Left ventricle myocardium superior (tissue), 1 donor: ENCODE measurements around the gene PIGL. TPM values are rescaled to one million over a fixed set of nuclear protein-coding genes. Genes with fewer than 3 reads are reported as not detected.
A peak's percentile ranks its signal among the peaks of the same experiment; 100 is the strongest.
"Not testable (repeated sequence)": the region's sequence is repeated elsewhere in the genome, so short reads cannot be mapped to it uniquely, and the experiment has no call there.

Source experiments
- ATAC-seq: fragments of 200-7000 bp; cut with Tn5 transposase; one replicate; pipeline ENCODE4 v1.9.1; 2020; ENCODE audit warnings: mild to moderate bottlenecking, moderate library complexity
- DNase-seq: peaks from one replicate; pipeline ENCODE4 v3.0.0-alpha.2; 2020
- intact Hi-C: fragments of 100-400 bp; cut with micrococcal nuclease; formaldehyde crosslinking; loops from one replicate; pipeline ENCODE4 v1.11.0; 2022
- long read RNA-seq: library from polyadenylated mRNA; unstranded; transcript quantifications from one replicate; pipeline ENCODE4 v2.0.0, GENCODE V29; 2021
- total RNA-seq: library from RNA; stranded (reverse); fragmentation: NEBNext Ultra II Directional; extraction: Animal tissue kit (Norgen Biotek cat#: 25700); gene quantifications from one replicate; pipeline ENCODE4 v1.2.1, GENCODE V29; 2021
- donor health status: DM: no; HTN: yes; CAD: no; lungs with severe emphysema.

Gene PIGL
- 6.3 TPM for total RNA-seq
- long read RNA-seq, partial matches to known transcripts: 2 of 5 reads
- long read RNA-seq, other reads (novel, unspliced or antisense): 2 of 5 reads

DNA sequence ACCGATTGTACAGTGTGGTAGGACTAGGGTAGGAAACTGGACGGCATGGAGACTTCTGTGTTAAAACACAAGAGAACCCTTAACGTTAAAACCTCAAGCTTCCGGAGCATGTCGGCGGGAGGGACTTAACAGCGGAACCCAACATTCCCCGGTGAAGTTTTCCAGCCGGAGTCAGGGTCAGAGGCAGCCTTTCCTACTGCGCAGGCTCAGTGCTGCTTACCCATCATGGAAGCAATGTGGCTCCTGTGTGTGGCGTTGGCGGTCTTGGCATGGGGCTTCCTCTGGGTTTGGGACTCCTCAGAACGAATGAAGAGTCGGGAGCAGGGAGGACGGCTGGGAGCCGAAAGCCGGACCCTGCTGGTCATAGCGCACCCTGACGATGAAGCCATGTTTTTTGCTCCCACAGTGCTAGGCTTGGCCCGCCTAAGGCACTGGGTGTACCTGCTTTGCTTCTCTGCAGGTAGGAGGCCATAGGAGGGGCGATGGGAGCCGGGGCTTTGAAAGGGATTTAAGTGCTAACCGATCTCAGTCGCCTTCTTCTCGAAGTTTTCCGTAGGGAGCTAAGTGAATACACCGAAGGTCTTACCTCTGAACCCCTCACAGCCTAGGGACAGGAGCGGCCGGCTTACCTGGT lies at the start of gene PIGL:
Gene PIGL (plus strand): TSS at position 209 of the 634 bp plus-strand sequence. CDS start 17 bp downstream, at position 226.
- intact Hi-C loops: no loop called here

DNA sequence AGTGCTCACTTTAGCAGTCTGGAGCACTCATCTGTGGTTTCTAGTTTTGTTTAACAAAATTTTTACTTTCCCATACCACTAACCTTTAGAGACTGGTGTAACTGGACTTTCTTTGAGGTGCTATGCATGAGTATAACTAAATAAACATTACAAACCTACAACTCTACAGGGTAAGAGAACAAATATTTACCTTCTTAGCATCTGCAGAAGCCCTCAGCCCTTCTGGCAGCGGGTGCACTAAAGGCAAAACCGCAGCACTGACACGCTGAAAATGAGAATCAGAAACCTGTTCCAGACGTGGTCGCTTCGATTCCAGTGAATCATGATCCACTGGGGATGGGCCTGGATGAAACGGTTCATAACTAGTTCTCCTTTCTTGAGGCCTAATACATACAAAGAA lies 45.4 kb upstream of the PIGL start:
- no peak for DNase-seq
- intact Hi-C loops: no loop called here
- ATAC-seq: no peak

More for the DNA sequence above, at the start of gene PIGL:
- ATAC-seq: peak; percentile 73
- DNase-seq: peak; percentile 87

DNA sequence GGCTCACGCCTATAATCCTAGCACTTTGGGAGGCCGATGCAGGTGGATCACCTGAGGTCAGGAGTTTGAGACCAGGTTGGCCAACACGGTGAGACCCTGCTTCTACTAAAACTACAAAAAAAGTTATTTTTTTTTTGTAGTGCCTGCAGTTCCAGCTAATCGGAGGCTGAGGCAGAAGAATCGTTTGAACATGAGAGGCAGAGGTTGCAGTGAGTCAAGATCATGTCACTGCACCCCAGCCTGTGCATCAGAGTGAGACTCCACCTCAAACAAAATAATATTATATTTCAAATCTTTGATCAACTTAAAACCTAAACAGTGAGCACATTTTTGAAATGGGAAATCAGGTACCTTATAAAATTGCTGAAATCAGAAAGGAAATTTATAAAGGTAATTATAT lies 38.2 kb upstream of the PIGL start:
- intact Hi-C loops: no loop called here
- no peak for ATAC-seq
- DNase-seq: no peak

DNA sequence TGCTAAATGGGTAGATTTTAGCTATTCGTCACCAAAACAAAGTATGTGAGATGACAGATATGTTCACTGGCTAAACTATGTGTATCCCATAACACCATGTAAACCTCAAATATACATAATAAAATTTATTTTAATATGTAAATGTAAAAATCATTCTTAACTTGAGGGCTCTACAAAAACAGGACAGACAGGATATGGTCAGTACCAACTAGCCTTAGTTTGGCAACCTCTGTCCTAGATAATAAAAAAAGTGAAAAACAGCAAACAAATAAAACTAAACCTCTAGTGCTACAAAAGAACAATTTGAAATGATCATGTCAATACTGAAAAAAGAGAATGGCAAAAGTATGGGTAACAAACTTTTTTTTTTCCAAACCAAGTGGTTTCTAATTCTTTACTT lies 35.4 kb upstream of the PIGL start:
- ATAC-seq (no peak), DNase-seq (no peak)
- intact Hi-C loops: no loop called here

DNA sequence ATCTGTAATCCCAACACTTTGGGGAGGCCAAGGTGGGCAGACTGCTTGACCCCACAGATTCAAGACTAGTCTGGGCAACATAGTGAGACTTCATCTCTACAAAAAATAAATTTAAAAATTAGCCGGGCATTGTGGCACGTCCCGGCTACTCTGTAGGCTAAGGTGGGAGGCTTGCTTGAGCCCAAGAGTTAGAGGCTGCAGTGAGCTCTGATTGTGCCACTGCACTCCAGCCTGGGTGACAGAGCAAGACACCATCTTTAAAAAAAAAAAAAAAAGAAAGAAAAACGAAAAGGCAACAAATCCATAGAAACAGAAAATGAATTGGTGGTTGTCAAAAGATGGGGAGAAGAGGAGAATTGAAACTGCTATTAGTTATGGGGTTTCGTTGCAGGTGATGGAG lies 29.4 kb upstream of the PIGL start:
- no peak for ATAC-seq
- intact Hi-C loops: no loop called here
- no peak for DNase-seq

DNA sequence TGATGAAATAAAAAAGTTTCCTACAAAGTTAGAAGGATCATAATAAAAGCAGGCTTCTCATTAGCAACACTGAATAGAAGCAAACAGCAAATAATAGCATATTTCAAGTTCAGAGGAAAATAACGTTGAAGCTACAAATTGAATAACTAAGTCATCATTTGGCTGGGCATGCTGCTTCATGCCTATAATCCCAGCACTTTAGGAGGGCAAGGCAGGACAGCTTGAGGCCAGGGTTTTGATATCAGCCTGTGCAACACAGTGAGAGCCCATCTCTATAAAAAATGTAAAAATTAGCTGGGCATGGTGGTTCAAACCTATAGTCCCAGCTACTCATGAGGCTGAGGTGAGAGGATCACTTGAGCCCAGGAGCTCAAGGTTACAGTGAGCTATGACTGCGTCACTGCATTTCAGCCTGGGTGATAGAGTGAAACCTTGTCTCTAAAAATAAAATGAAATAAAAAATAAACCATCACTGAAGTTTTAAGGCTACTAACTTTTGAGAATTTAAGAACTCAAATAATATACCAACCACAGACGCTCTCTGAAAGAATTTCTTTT lies 27.1 kb upstream of the PIGL start:
- ATAC-seq (peak; percentile 76), DNase-seq (no peak)
- intact Hi-C loops: no loop called here

DNA sequence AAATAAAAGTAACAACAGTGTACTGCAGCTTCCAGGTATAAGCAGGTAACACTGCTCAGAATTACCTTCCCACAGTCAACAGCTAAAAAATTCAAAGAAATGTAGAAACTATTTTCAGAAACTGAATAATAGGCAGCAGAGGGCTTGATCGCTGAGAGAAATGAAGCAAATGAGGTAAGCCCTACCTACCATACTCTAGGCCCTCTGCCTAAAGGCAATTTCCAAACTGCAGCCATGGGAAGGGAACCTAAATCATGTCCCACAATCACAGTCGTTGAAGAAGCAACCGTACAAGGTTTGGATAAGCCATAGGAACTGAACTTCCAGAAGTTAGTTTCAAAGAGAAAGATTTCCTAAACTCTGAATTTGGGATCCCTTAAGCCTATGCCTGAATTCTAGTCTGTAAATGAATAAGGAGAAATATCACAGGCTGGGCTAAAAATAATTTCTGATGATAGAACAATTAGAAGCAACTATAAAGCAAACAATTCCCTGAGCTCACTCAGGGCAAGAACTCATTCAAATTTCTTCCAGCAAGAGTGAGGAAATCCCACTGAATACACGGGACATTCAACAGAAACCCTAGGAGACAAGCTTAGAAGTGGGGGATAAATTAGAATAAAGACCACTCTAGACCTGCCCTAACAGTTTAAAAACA lies 26.2 kb upstream of the PIGL start:
- intact Hi-C loops: no loop called here
- ATAC-seq: peak; percentile 53
- DNase-seq: no peak

DNA sequence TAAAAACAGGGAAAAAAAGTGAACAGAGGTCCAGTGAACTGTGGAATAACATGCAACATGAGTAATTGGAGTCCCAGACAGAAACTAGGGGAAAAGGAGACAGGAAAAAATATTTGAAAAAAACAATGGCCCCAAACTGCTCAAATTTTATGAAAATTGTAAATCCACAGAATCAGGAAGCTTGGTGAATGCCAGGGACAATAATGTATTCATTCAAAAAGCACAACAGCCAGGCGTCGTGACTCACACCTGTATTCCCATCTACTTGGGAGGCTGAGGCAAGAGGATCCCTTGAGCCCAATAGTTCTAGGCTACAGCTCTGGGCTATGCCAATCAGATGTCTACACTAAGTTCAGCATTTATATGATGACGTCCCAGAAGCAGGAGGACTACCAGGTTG lies 25.4 kb upstream of the PIGL start:
- intact Hi-C loops: no loop called here
- ATAC-seq (no peak), DNase-seq (no peak)

DNA sequence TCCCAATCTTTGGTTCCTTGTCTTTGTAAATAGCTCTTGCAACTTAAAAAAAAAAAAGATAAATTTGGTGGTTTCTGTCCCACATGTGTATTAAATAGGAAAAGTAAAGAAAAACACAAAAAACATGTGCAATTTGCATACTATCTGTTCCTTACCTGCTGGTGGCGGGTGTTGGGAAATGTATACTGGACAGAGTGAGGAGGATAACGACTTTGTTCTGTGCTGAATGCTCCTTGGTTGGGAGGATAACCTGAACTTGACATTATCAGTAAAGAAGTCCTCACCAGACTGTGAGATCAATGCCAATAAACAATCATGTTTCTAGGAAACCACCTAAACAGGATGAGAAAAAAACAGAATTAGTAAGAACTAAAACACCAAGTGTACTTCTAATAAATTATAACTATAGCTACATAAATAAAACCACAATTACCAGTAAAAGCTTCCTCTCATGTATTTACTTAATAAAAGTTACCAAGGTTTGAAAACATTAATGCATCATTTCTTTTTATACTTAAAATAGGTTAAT lies 22.6 kb upstream of the PIGL start:
- DNase-seq, ATAC-seq, intact Hi-C loops: not testable (repeated sequence)

DNA sequence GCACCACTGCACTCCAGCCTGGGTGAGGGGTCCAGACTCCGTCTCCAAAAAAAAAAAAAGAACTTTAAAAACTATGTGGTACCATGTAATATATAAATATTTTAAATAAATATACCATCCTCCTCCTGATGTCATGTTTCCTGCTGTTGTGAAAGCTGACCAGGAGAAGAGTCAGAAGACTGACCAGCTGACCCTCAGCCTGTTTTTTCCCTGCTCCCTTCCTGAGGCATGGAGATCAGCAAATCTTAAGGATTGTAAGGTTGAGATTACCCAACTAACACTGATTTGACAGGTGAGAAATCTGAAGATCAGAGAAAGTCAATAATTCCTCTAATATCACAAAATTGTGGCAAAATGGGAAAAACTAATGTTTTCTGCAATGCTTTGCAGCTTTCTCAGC lies 19.7 kb upstream of the PIGL start:
- DNase-seq (no peak), ATAC-seq (no peak)
- intact Hi-C loops: no loop called here

DNA sequence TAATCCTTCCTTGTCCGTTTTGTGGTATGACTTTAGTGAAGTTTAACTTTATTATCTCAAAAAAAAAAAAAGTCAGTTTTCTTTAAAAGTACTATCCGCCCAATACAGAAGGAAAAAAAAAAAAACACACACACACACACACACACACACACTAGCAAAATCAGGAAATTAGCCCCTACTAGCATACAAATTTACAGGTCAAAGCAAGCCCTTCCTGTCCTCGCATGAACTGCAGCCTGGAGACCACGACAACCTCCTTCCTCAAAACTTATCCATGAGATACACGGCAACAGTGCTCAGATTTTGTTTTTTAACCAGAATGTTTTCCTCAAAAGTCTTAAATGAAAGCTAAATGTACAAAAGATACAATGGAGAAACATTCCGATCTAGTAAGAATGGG lies 17.9 kb upstream of the PIGL start:
- ATAC-seq (peak; percentile 28), DNase-seq (no peak)
- intact Hi-C loops: no loop called here

DNA sequence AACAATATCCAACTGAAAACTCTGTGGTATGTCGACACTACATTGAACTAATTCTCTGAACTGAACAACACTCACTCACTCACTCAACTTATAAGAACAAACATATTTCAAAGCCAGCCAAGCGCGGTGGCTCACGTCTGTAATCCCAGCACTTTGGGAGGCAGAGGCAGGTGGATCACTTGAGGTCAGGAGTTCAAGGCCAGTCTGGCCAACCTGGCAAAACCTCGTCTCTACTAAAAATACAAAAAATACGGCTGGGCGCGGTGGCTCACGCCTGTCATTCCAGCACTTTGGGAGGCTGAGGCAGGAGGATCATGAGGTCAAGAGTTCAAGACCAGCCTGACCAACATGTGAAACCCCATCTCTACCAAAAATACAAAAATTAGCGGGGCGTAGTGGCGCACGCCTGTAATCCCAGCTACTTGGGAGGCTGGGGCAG lies 15.3 kb upstream of the PIGL start:
- DNase-seq, intact Hi-C loops, ATAC-seq: not testable (repeated sequence)

DNA sequence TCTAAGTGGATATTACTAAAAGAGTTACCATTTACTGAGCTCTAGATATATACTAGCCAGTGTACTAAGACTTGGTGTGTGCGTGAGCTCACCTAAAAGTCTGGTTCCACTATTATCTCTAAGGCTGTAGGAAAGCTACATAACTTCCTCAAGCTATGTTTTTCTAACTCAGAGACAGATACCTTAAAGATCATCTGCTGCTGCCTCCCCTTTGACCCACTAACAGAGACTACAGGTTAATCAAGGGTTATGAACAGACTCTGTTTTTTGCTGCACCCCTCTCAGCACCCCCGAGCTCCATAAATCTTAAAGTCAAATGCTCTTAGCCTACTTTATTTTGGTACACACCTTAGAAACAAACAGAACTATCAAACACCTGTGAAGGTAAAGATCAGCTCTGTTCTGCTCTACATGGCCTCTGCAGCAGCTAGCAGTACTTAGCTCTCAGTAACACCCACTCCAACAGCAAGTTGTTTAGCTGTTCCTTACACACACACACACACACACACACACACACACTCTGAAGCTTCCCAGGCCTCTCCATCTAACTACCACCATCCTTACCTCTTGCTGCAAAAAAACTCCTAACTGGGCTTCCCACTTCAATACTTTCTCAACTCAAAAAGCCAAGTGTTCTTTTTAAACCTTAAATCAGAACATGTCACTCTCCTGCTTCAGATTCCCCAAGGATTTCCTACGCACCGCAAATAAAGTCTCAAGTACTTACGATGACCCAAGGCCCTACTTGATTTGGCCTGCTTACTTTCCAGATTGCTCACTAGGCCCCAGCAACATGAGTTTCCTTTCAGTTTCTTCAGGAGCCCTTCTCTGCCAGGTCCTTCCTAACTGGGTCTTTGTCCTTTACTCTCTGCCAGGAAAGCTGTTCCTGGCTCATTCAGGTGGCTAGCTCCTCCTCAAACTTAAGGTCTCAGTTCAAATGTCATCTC lies 14.2 kb upstream of the PIGL start:
- peak; percentile 26 for ATAC-seq
- DNase-seq, intact Hi-C loops: not testable (repeated sequence)

DNA sequence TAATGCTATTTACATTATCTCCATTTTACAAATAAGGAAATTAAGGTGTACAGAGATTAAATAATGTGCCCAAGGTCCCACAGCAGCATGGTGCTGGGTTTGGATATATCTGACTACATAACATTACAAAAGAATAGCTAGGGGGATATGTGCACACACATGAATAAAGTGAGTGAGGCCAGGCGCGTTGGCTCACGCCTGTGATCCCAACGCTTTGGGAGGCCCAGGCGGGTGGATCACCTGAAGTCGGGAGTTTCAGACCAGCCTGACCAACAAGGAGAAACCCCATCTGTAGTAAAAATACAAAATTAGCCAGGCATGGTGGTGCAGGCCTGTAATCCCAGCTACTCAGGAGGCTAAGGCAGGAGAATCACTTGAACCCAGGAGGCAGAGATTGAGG lies 12.2 kb upstream of the PIGL start:
- DNase-seq, intact Hi-C loops, ATAC-seq: not testable (repeated sequence)

DNA sequence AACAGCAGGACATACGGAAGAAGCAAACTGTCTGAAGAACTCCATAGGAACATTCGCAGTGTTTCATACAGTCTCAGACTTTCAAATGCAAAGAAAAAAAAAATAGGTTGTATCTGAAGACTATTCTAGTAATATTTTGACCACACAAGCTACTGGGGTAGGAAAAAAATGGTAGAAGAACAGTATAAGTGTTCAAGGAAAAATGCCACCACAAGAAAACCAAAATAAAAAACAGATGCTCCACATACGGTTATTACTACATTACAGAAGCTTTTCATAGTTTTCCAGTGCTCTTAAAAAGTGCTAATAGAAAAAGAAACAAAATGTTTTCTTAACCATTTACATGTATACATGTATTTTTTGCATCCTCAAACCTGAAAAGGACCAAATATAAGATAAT lies 5.4 kb upstream of the PIGL start:
- intact Hi-C loops: no loop called here
- ATAC-seq (no peak), DNase-seq (no peak)

DNA sequence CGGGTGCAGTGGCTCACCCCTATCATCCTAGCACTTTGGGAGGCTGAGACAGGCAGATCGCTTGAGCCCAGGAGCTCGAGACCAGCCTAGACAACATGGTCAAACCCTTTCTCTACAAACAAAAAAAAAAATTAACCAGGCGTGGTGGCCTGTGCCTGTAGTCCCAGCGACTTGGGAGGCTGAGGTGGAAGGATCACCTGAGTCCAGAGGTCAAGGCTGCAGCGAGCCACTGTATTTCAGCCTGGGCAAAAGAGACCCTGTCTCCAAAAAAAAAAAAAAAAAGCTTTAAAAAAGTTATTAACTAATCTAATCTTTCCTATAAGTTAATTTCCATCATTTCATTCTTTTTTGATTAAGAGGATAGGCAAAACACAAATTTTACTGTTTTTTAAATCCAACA lies 4.2 kb upstream of the PIGL start:
- intact Hi-C loops: no loop called here
- DNase-seq: no peak
- ATAC-seq: no peak

DNA sequence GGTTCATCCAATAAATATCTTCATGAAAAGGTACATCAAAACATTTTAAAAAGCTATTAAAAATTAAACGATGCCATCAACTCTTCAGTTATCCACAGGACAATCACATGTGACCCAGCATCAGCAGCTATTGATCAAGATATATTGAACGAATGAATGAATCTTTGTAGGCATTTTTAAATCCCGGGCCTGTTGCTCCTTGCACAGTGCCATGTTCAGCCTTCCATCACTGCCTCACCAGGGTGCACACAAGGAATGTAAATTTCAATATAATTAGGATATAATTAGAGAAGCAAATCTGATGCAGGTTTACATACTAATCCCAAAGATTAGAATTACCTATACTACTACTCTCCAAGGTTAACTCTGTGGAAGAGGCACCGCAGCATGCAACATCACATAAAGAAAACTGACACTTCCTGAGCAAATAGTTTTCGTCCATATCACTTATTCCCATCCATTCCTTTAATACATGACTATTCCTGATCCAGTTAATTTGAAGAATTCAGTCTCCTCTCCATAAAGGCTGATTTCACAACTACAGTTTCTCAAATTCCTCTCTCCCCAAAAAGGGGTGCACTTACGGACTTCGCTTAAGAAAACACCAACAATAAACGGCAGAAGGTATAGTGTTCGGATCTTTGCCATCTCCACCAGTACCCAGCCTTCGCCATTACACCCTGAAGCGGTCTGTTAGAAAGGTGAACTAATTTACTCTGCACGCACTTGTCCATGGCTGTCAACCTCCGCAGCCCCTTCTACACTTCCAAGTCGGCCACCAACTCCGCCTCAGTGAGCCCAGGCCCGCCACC lies 2.6 kb upstream of the PIGL start:
- intact Hi-C loops: no loop called here
- DNase-seq: no peak
- no peak for ATAC-seq

DNA sequence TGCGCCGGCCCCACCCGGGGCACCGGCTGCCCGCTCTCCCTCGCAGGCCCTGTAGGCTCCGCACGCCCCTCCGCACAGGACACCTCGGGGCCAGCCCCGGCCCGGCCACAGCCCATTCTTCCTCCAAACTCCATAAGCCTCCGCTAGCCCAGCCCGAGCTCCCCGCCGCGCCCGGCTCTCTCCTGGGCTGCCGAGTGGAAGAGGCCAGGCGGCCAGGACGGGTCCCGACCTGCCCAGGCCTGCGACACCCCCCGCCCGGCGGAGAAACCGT lies 2.1 kb upstream of the PIGL start:
- ATAC-seq: peak; percentile 61
- intact Hi-C loops: no loop called here
- DNase-seq: peak; percentile 62
